Progenitor cell of endocrine pancreas (in vitro differentiated cells): ENCODE measurements around the gene ZNF804B. TPM values are rescaled to one million over a fixed set of nuclear protein-coding genes. Genes with fewer than 3 reads are reported as not detected.

Source experiments
- DNase-seq: peaks from one replicate; pipeline ENCODE4 v3.0.0; 2021; ENCODE audit warnings: low spot score; ENCODE audit not compliant: unreplicated experiment
- H3K27ac Mint-ChIP-seq: 2 replicates; pipeline ENCODE4 v1.8.0; 2021; ENCODE audit warnings: mild to moderate bottlenecking, moderate library complexity, mixed read lengths
- H3K27me3 Mint-ChIP-seq: 2 replicates; pipeline ENCODE4 v1.8.0; 2021; ENCODE audit warnings: mixed read lengths
- H3K36me3 Mint-ChIP-seq: 2 replicates; pipeline ENCODE4 v1.8.0; 2022; ENCODE audit warnings: mixed read lengths; ENCODE audit not compliant: insufficient read depth
- H3K4me1 Mint-ChIP-seq: 2 replicates; pipeline ENCODE4 v1.8.0; 2021; ENCODE audit warnings: low read depth, mixed read lengths
- H3K4me3 Mint-ChIP-seq: 2 replicates; pipeline ENCODE4 v1.8.0; 2021; ENCODE audit warnings: low read depth, mild to moderate bottlenecking, moderate library complexity, mixed read lengths
- H3K9me3 Mint-ChIP-seq: 2 replicates; pipeline ENCODE4 v1.8.0; 2021; ENCODE audit warnings: low read depth, mixed read lengths
- CTCF ChIP-seq: fragments of 200-600 bp; sonication (generic); IDR thresholded peaks from one replicate; pipeline ENCODE4 v1.5.0; 2021; ENCODE audit warnings: antibody characterized with exemption, mild to moderate bottlenecking; ENCODE audit not compliant: unreplicated experiment
- total RNA-seq: library from RNA; stranded (reverse); gene quantifications from 2 replicates; pipeline ENCODE4 v1.2.1, GENCODE V29; 2021

Gene ZNF804B
- total RNA-seq, 1 donor from 2014 or later: not detected

GRCh38 chr7:89332026-89332425 lies 572.5 kb downstream of the ZNF804B start:
- no peaks in the 10 kb centered on the region for H3K9me3 Mint-ChIP-seq
- no peak overlapping the region for H3K27ac Mint-ChIP-seq
- no peak for TF ChIP-seq CTCF
- no peak overlapping the region for H3K4me3 Mint-ChIP-seq
- H3K4me1 Mint-ChIP-seq: no peaks in the 10 kb centered on the region
- H3K27me3 Mint-ChIP-seq: no peaks in the 10 kb centered on the region
- no peaks in the 10 kb centered on the region for H3K36me3 Mint-ChIP-seq
- DNase-seq: no peak

DNA sequence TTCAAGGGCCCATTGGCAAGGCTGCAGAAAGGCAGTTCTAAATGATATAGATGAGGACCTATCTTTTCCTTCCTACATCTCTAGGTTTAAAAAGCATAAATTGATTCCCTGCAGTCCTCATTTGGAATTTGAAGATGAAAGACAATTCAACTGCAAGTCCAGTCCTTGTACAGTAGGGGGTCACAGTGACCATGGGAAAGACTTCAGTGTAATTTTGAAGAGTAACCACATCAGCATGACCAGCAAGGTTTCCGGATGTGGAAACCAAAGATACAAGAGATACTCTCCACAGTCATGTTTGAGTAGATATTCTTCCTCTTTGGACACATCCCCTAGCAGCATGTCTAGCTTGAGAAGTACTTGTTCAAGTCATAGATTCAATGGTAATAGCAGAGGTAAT lies 575.3 kb downstream of the ZNF804B start:
- Mint-ChIP-seq H3K27me3 (no peaks in the 10 kb centered on the region), H3K27ac (no peak overlapping the region), H3K4me1 (no peaks in the 10 kb centered on the region), H3K4me3 (no peak overlapping the region), H3K36me3 (no peaks in the 10 kb centered on the region), H3K9me3 (no peaks in the 10 kb centered on the region)
- peak; percentile 13 for TF ChIP-seq CTCF
- DNase-seq: no peak

DNA sequence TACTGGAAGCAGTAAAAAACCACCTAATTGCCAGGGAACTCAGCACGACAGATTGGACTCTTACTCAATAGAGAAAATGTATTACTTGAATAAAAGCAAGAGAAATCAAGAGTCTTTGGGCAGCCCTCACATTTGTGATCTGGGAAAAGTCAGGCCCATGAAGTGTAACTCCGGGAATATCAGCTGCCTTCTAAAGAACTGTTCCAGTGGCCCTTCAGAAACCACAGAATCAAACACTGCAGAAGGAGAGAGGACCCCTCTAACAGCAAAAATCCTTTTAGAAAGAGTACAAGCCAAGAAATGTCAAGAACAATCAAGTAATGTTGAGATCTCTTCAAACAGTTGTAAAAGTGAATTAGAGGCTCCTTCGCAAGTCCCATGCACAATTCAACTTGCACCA lies 576.0 kb downstream of the ZNF804B start:
- Mint-ChIP-seq H3K4me1 (no peaks in the 10 kb centered on the region), H3K27me3 (no peaks in the 10 kb centered on the region), H3K9me3 (no peaks in the 10 kb centered on the region), H3K36me3 (no peaks in the 10 kb centered on the region), H3K4me3 (no peak overlapping the region), H3K27ac (no peak overlapping the region)
- no peak for DNase-seq
- TF ChIP-seq CTCF: no peak

GRCh38 chr7:89336121-89336520 lies 576.6 kb downstream of the ZNF804B start:
- Mint-ChIP-seq H3K27me3 (no peaks in the 10 kb centered on the region), H3K4me1 (no peaks in the 10 kb centered on the region), H3K36me3 (no peaks in the 10 kb centered on the region), H3K27ac (no peak overlapping the region), H3K9me3 (no peaks in the 10 kb centered on the region), H3K4me3 (no peak overlapping the region)
- no peak for DNase-seq
- no peak for TF ChIP-seq CTCF

DNA sequence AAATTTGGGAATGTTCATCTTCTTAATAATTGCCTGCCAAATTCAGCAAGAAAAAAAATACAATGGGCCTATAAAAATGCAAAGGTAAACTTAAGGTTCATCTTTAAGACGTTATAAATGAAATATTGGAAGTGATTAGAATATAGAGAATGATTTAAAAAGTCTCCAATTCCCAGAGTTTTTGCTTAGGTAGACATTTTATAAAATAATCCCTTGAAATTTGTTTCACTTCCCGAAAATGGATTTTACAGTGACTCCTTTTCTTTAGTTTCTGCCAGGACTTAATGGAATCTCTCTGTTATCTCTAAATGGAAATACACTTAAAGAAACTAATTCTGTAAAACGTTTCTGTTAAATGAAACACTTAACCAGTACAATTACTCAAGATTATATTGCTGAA lies 580.2 kb downstream of the ZNF804B start:
- Mint-ChIP-seq H3K36me3 (no peaks in the 10 kb centered on the region), H3K27me3 (no peaks in the 10 kb centered on the region), H3K4me1 (no peaks in the 10 kb centered on the region), H3K4me3 (no peak overlapping the region), H3K27ac (no peak overlapping the region), H3K9me3 (no peaks in the 10 kb centered on the region)
- no peak for DNase-seq
- no peak for TF ChIP-seq CTCF
